PC-3 (cell line): Measurements from ENCODE around the gene RALGAPA1.
"Not testable (repeated sequence)": the region's sequence is repeated elsewhere in the genome, so short reads cannot be mapped to it uniquely, and the experiment has no call there.

Source experiments
- CTCF ChIP-seq: fragments of 300-600 bp; sonication (generic); conservative IDR thresholded peaks from 2 replicates; pipeline ENCODE4 v1.5.1; 2017; ENCODE audit warnings: antibody characterized with exemption, low read depth, mild to moderate bottlenecking, low read length
- EZH2 ChIP-seq: fragments of 300-600 bp; sonication (generic); IDR thresholded peaks from one replicate; pipeline ENCODE4 v1.6.1; 2017; ENCODE audit warnings: antibody characterized with exemption, mild to moderate bottlenecking, low read length; ENCODE audit not compliant: unreplicated experiment
- EZH2phosphoT487 ChIP-seq: fragments of 300-600 bp; sonication (generic); IDR thresholded peaks from 2 replicates; pipeline ENCODE4 v1.6.1; 2018; ENCODE audit warnings: mild to moderate bottlenecking, antibody characterized with exemption, low read length, borderline replicate concordance

- TF ChIP-seq CTCF, EZH2, EZH2phosphoT487: not testable (repeated sequence)
Measured at GRCh38 chr14:35626947-35627346, 182.1 kb downstream of the RALGAPA1 start.
